ENCODE measurements around the gene CEP250.
A peak's percentile ranks its signal among the peaks of the same experiment; 100 is the strongest.

CEP250 gene

DNA sequence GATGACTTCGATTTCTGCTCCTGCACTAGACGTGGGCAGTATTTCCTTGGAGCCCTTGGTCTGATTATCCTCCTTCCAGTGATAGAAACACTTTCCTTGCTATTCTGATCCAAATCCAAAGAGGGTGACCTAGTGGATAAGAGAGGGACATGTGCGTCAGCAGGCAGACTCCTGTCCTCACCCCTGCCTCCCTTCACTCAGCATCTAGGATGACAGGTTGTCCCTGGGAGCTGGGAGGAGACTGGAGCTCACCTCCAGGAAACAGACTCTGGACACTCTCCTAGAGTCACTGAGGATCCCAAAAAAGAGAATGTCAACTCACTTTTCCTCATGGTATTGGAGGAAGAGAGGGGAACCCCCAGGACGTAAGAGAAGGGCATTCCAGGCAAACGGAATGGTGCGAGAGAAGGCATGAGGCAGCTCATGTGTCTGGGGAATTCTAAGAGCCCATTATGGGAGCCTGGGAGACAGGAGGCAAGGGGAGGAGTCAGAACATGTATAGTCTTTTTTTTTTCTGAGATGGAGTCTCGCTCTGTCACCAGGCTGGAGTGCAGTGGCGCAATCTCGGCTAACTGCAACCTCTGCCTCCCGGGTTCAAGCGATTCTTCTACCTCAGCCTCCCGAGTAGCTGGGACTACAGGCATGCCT is 71.8 kb downstream of the CEP250 start:
- Histone ChIP-seq H3K27me3 (ENCODE audit: low read length) (no peaks in the 10 kb centered on the region), H3K79me2 (ENCODE audit: insufficient read depth, low read length) (no peaks in the 10 kb centered on the region), H3K4me3 (ENCODE audit: insufficient read depth, low read length, poor library complexity, severe bottlenecking) (no peak overlapping the region), H3K9me3 (ENCODE audit: insufficient read depth, low read length) (no peaks in the 10 kb centered on the region), H3K9me2 (replicated peaks; ENCODE audit: insufficient read depth, low read length) (no peaks in the 10 kb centered on the region), H3K36me3 (ENCODE audit: low read length) (no peaks in the 10 kb centered on the region), H2AFZ (ENCODE audit: low read depth, low read length, severe bottlenecking) (no peak overlapping the region), H4K20me1 (ENCODE audit: low read depth, low read length) (no peaks in the 10 kb centered on the region), H3K4me2 (ENCODE audit: low read depth, low read length, poor library complexity, severe bottlenecking) (no peak overlapping the region), H3K9ac (ENCODE audit: low read length) (no peak overlapping the region), H3F3A (ENCODE audit: insufficient read depth) (no peaks in the 10 kb centered on the region), H3K27ac (ENCODE audit: low read depth, low read length) (no peak overlapping the region)
- TF ChIP-seq EZH2phosphoT487 (conservative IDR thresholded peaks at IDR 0.05; ENCODE audit: low read length): no peak
- TF ChIP-seq, protein P1, sequence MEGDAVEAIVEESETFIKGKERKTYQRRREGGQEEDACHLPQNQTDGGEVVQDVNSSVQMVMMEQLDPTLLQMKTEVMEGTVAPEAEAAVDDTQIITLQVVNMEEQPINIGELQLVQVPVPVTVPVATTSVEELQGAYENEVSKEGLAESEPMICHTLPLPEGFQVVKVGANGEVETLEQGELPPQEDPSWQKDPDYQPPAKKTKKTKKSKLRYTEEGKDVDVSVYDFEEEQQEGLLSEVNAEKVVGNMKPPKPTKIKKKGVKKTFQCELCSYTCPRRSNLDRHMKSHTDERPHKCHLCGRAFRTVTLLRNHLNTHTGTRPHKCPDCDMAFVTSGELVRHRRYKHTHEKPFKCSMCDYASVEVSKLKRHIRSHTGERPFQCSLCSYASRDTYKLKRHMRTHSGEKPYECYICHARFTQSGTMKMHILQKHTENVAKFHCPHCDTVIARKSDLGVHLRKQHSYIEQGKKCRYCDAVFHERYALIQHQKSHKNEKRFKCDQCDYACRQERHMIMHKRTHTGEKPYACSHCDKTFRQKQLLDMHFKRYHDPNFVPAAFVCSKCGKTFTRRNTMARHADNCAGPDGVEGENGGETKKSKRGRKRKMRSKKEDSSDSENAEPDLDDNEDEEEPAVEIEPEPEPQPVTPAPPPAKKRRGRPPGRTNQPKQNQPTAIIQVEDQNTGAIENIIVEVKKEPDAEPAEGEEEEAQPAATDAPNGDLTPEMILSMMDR (IDR thresholded peaks at IDR 0.05; ENCODE audit: insufficient read depth, low read length, poor library complexity, severe bottlenecking): no peak

DNA sequence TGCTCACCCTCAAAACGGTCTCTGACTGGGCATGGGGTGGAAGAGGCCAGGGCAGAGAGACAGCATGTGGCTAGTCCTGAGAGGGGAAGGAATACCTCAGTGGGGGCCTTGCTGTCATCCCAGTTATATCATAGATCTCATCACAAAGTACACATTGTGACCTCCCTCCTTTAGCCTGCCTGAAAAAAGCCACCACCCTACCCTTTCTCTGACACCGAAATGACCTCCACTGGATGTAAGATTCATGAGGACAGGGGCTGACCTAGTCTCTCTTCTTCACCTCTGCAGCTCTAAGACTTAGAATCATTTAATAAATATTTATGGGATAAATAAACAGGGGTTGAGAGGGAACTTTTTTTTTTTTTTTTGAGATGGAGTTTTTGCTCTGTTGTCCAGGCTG is 74.2 kb downstream of the CEP250 start, which contains the start of gene C20orf173:
TSS of gene C20orf173 (minus strand) at position 101 of the 400 bp plus-strand sequence. CDS start 279 bp downstream, outside the sequence.
- no peak within 1 kb of the TSS for H2AFZ ChIP-seq (ENCODE audit: low read depth, low read length, severe bottlenecking)
- no peaks in the 10 kb centered on the region for H3K36me3 ChIP-seq (ENCODE audit: low read length)
- H3K9ac ChIP-seq (ENCODE audit: low read length): no peak within 1 kb of the TSS
- TF ChIP-seq, protein P1 (IDR thresholded peaks at IDR 0.05; ENCODE audit: insufficient read depth, low read length, poor library complexity, severe bottlenecking): no peak
- TF ChIP-seq EZH2phosphoT487 (conservative IDR thresholded peaks at IDR 0.05; ENCODE audit: low read length): no peak
- no peaks in the 10 kb centered on the region for H3K79me2 ChIP-seq (ENCODE audit: insufficient read depth, low read length)
- no peak within 1 kb of the TSS for H3K4me3 ChIP-seq (ENCODE audit: insufficient read depth, low read length, poor library complexity, severe bottlenecking)
- no peaks in the 10 kb centered on the region for H3K27me3 ChIP-seq (ENCODE audit: low read length)
- no peaks in the 10 kb centered on the region for H3F3A ChIP-seq (ENCODE audit: insufficient read depth)
- H3K4me2 ChIP-seq (ENCODE audit: low read depth, low read length, poor library complexity, severe bottlenecking): no peak within 1 kb of the TSS
- H3K9me2 ChIP-seq (replicated peaks; ENCODE audit: insufficient read depth, low read length): no peaks in the 10 kb centered on the region
- H3K27ac ChIP-seq (ENCODE audit: low read depth, low read length): no peak within 1 kb of the TSS
- H3K9me3 ChIP-seq (ENCODE audit: insufficient read depth, low read length): no peaks in the 10 kb centered on the region
- H4K20me1 ChIP-seq (ENCODE audit: low read depth, low read length): no peaks in the 10 kb centered on the region

GRCh38 chr20:35539756-35540212 is 84.4 kb downstream of the CEP250 start:
- Histone ChIP-seq H3K4me3 (ENCODE audit: insufficient read depth, low read length, poor library complexity, severe bottlenecking) (peak overlapping the region; percentile 64), H3F3A (ENCODE audit: insufficient read depth) (peaks cover 14% of the 10 kb centered on the region; the same call in 1 of the 2 replicates), H3K9me2 (replicated peaks; ENCODE audit: insufficient read depth, low read length) (no peaks in the 10 kb centered on the region), H3K4me2 (ENCODE audit: low read depth, low read length, poor library complexity, severe bottlenecking) (peak overlapping the region; percentile 87), H4K20me1 (ENCODE audit: low read depth, low read length) (no peaks in the 10 kb centered on the region), H3K27me3 (ENCODE audit: low read length) (no peaks in the 10 kb centered on the region), H3K79me2 (ENCODE audit: insufficient read depth, low read length) (no peaks in the 10 kb centered on the region), H3K9ac (ENCODE audit: low read length) (peak overlapping the region; percentile 56), H2AFZ (ENCODE audit: low read depth, low read length, severe bottlenecking) (peak overlapping the region; percentile 66), H3K9me3 (ENCODE audit: insufficient read depth, low read length) (no peaks in the 10 kb centered on the region), H3K36me3 (ENCODE audit: low read length) (no peaks in the 10 kb centered on the region), H3K27ac (ENCODE audit: low read depth, low read length) (peak overlapping the region; percentile 67)
- TF ChIP-seq, protein P1 (IDR thresholded peaks at IDR 0.05; ENCODE audit: insufficient read depth, low read length, poor library complexity, severe bottlenecking): no peak
- TF ChIP-seq EZH2phosphoT487 (conservative IDR thresholded peaks at IDR 0.05; ENCODE audit: low read length): no peak
